ENCODE results near the gene EPB41L4A.
A peak's percentile ranks its signal among the peaks of the same experiment; 100 is the strongest.

EPB41L4A gene

DNA sequence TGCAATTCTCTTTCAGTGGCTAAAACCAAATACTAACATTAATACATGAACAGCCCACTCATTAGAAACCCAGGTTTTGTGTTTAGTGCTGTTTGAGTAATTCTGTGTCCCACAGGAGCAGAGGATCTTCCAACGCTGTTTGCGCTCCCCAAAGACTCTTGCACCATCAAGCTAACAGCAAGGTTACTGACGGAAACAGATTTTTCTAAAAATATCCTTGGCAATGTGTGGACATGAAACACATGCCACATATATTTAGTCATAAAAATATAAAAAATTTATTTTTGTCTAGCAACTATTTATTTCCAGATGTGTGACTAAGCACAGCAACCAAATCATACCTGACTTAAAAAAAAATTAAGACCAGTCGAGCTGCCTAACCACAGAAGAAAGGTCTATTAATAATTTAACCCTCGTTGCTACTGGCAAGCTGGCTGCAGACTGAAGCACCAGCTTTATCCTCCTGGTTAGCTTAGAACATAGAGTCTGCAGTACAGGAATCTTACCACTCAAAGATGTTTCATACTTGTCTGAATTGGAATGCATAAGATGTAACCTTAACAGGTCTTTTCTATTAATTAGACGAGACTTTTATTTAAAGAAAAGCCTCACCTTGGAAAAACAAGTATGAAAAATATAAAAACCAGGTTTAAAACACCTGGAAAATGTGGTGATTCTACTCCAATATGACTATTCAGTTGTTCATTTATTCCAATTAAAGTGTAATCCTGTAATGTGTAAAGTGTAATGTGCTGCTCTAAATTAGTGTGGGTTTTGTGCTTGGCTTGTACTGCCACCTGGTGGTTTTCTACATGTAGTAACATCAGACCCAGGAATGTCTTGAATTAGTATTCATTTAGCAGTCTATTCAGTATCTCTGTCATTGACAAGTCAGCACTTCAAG lies 272.5 kb downstream of the EPB41L4A start:
- peak; percentile 40 for DNase-seq

DNA sequence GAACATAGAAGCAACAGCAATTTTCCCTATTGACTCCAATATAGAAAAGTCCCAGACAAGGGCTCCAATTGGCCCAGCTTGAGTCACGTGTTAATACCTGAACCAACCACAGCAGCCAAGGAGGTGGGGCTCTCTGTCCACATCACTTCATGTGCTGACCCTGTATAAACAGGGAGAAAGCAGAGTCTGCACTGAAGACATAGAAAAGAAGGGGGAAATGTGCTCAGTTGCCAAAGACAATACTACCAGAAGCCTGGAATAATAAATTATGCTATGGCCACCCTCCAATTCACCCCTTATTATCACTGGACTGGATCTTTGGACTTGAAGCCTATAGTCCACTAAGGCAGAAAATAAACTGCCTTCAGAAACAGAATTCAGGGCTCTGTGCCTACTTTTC lies 275.4 kb downstream of the EPB41L4A start:
- no peak for DNase-seq

DNA sequence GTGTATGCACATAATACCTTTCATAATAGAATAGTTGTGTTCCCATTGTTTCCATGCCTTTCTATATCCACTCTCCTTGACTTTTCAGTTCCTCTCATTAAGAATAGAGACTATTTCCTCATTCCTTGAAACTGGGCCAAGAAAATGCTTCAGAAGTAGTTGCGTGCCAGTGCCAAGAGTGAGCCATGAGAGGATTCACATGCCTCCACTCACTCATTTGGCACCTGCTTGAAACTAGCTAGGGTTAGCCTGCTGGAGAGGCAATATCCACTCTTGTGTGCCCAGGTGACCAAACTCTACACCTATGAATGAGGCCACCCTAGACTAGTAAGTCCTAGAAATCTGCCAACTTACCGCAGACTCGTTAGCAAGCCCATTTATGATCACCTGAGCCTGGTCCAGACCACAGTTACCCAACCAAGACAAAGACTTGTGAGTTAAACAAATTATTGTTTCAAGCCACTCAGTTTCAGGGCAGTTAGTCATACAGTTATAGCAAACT lies 276.3 kb downstream of the EPB41L4A start:
- no peak for DNase-seq

DNA sequence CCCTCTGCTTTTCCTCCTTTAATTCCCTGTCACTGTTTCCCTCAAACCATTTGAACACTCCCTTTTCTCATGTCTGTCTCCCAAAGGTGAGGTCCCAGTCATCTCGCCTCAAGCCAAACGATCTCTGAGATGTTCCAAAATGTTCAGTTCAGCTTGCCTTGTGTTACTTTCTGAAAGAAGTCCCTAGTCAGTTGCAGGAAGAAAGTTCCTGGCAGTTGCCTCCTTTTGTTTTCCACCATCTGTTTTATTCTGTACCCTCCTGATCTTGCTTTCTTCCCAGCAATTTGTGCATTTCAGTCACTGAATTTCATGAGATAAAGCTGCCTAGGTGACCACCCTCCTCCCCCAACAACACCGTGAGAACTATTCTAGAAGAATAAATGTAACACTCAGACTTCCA lies 277.5 kb downstream of the EPB41L4A start:
- DNase-seq: no peak

DNA sequence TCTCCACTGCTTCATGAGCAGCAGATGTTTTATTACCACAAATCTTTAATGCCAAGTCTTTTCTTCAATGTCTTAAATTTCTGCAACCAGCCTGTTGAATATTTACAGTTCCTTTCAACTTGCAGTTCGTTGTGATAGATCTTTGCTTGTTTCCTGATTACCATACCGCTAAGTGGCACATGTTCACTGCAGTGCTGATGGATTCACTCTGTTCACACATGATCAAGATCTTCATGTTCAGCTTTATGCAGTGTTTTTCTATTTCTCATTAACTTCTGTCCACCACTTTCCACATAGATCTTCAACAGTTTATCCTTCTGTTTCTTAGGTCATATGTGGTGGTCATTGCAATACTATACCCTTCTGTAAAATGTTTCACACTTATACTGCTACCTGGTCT lies 280.6 kb downstream of the EPB41L4A start:
- DNase-seq: no peak

DNA sequence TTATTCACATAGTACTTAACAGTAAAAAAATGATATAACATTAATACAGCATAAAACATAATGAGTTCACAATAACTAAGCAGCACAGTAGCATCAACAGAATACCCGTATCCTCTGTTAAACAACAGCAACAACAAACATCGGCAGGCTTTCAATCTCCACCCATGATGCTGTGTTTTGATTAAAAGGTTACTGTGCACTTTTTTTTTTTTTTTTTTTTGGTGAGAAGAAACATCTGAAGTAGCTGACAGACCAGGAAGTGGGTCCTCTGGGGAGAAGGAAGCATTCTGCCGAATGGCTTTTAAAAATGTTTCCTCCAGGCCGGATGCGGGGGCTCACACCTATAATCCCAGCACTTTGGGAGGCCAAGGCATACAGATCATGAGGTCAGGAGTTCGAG lies 282.3 kb downstream of the EPB41L4A start:
- DNase-seq: no peak

DNA sequence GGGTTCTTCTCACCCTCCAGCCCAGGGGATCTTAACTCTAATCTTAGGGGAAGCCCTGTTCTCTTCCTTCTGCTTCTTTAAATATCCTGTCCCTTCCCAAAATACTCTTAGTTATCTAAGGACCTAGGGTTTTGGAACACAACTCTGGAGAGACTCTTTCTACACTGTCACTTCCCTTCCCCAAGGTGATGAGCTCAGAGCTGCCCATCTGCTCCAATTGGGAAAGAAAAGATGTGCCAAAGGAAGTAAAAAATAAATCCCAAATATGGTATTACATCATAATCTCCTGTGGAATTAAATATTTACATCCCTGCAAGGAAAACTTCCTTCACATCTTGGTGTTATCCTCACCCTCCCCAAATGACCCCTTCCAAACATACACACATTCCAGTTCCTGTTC lies 291.2 kb downstream of the EPB41L4A start:
- DNase-seq: no peak

DNA sequence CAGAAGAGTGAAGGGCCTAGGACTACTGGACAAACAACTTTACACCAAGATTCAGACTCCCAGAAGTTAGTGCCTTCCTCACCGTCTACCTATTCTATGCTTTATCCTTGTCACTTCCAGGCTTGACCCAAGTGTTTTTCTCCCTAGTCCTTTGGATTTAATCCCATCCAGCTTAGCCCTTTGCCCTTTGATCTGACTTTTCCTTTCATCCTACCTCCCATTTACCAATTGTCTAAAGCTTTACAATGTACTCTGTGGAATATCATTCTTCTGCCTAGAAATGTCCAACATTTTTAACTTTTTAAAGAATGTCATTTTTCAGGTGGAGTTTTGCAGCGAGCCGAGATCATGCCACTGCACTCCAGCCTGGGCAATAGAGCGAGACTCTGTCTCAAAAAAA lies 292.1 kb downstream of the EPB41L4A start:
- DNase-seq: no peak

DNA sequence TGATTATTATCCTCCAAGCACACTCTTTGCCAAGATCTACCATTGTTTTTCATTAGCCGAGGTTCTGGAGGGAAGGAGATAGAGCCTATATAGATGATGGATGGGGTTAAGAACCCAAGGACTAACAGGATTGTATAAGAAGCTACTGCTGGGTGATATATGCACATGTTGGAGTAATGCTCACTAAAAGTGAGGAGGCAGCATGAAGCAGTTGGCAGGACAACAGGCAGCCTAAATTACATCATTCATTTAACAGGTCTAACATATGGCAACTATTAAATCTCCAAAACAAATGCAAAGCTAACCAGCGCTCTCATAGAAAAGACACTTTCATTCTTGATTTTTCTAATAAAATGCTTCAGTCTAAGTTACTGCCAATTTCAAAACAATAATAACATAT lies 293.2 kb downstream of the EPB41L4A start:
- DNase-seq: no peak

DNA sequence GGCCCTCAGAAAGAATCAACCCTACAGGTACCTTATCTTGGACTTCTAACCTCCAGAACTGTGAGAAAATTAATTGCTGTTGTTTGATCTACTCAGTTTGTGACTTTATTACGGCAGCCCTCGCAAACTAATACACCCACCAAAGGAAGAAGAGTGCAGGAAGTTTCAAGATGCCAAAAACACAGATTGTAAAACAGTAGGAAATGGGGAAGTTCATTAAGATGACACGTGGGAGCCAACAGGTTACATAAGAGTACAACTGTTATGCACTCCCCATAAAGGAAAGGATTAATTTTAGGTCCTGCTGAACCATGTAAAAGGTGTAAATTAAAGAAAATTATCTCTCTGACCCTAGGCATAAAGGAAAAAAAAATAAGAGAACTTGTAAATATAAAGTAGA lies 294.3 kb downstream of the EPB41L4A start:
- DNase-seq: no peak

DNA sequence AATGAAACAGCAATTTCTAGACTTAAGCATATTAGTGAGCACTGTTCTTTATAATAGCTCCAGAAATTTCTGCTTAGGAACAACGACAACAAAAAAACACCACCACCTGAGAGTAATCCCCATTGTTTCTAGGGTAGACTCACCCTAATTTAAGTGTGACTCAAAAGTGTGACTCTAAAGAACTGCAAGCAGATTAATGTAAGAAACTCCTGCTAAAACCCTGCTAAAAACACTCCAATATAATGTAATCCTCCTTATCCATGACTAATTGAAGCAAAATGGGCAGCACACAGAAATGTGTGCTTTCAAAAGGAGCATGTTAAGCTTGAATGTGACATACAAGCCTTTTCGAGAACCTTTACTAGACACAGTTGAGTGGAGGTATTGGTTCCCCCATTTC lies 296.0 kb downstream of the EPB41L4A start:
- DNase-seq: no peak

DNA sequence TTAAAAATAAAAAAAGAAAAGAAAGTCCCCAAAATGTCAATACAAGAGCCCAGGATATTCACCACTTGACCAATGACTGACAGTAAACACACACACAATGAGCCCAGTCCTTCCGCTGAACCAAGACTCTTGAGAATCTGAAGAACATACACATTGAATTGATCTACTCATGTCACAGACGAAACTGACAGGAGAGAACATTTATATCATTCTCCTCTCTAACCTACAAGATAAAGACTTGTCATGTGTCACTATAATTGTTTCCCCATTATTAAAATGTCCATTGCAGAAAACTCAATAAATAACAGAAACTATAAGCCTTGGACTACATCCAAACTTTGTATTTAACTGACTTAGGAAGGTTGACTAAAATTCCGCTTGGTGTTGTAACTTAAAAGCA lies 296.7 kb downstream of the EPB41L4A start:
- DNase-seq: no peak

DNA sequence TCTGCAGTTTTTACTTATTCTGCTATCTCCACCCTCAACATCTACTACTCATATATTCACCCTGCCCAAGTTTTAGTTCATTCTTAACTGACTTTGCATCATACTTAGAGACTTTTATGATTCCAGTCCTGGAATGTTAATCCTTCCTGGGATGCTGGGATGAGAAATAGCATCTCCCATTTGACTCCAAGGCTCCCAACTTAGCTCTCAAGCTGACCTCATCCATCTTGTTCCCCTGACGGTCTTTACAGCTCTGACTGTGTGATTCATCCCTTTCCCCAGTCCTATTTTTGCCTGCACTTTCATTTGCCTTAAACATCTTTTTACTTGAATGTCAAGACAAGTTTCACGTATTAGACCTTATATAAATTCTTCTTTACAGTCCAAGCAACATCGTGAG lies 297.8 kb downstream of the EPB41L4A start:
- no peak for DNase-seq

DNA sequence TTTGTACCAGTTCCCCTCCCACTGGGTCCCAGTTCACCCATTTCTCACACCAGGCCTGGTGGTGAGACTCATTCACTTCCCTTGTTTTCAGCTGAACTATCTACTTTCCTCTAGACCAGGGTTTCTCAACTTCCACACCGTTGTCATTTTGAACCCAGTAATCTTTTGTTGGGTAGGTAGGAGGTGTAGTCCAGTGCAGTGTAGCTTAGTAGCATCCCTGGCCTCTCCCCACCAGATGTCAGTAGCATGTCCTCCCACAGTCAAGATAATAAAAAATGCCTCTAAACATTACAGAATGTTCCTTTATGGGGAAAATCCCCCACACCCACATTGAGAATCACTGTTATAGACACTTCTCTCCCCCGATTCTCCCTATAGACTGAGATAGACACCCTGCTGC lies 299.1 kb downstream of the EPB41L4A start:
- no peak for DNase-seq

DNA sequence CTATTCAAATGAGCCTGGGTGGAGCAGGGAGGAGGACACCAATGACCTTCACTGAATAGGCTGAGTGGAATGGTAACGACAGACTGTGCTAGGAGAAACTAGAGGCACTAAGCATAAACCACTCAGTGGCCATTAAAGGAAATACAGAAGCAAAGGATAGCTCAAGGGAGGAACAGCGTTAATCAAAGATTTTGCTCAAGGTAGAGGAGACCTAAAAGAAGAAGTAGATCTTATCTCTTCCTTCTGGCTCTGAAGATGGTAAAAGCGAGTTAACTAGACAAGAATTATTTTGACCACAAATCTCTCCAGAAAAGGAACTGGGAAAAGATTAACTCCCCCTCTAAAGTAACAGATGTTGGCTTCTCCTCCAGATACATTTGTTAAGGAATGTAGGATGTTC lies 299.6 kb downstream of the EPB41L4A start:
- DNase-seq: no peak

DNA sequence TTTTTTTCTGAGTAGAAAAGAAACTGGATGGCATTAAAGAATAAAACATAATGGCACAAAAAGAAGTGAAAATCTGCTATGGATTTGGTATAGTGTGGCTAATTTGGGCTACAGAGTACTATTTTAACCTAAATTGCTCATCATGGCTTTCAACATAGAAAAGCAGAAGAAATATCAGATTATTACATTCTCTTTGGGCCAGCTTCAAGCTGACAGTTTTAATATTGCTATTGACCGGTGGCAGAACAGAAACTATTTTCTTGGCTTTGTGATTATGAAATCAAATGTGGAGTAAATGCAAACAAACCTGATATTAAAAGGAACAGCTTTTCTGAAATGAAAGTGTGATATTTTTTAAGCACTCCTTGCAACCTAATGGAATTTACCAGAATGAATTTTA lies 301.5 kb downstream of the EPB41L4A start:
- DNase-seq: no peak

DNA sequence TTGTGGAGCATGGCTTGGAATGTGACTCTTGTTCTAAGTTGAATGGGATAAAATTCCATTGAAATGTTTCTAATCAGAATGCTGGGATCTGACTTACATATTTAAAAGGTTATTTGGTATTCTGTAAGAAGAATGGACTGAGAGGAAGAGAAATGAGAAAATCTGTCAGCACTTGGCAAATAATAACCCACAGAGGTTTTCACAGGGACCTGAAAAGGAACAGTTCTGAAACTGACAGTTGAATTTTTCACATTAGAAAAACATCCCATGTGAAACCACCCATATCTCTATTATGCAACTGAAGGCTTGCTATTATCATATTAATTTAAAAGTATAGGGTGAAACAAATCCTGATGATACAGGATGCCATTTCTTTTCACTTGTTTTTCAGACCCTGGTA lies 302.7 kb downstream of the EPB41L4A start:
- no peak for DNase-seq

DNA sequence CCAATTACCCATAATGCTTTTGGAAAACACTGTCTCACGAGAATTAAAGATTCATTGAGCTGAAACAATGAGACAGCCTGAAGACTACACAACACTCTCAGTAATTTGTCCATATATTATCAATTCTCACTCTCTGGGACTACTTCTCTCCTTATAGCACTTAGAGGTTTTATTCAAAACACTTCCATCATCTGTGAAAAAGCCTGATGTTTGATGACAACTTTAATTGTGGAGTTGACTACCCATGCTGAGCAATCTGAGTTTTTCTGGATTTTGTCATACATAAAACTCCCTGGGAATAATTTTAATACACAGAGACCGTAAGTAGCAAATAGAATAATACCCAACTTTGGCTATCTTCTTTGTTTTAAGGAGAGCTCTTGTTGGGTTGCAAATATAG lies 305.5 kb downstream of the EPB41L4A start:
- no peak for DNase-seq
